Right ventricle myocardium superior (tissue), 1 donor: ENCODE results near the gene SMG1. TPM values are rescaled to one million over a fixed set of nuclear protein-coding genes. Genes with fewer than 3 reads are reported as not detected.

Experiments
- total RNA-seq: library from RNA; stranded (reverse); fragmentation: NEBNext Ultra II Directional; extraction: Animal tissue kit (Norgen Biotek cat#: 25700); gene quantifications from one replicate; pipeline ENCODE4 v1.2.1, GENCODE V29; 2021
- donor health status: DM: no; HTN: yes; CAD: no; lungs with severe emphysema.

The SMG1 gene
- total RNA-seq, 1 donor from 2014 or later = 39.3 TPM

Other genes starting within 250 kb of the SMG1 start
- 632 TPM for gene RPS15A, start 136.1 kb downstream of the SMG1 start, total RNA-seq
- 21.0 TPM for gene ARL6IP1, start 124.9 kb downstream of the SMG1 start, total RNA-seq
- 0.67 TPM for gene TMC7, start 57.5 kb upstream of the SMG1 start, total RNA-seq
- gene COQ7, start 141.2 kb upstream of the SMG1 start, total RNA-seq = 39.4 TPM
- gene ITPRIPL2, start 187.6 kb upstream of the SMG1 start, total RNA-seq = 15.7 TPM
- 0.54 TPM for gene SYT17, start 241.8 kb upstream of the SMG1 start, total RNA-seq